Colonic mucosa (tissue), 4 donors: ENCODE data around the gene KRT13. TPM values are rescaled to one million over a fixed set of nuclear protein-coding genes. Genes with fewer than 3 reads are reported as not detected.

Experiments used
- DNase-seq: peaks from one replicate; pipeline ENCODE4 v3.0.0-alpha.2; 2020
- H3K27ac ChIP-seq: fragments of 200-600 bp; one replicate; pipeline ENCODE4 v1.8.0; 2021
- H3K27me3 ChIP-seq: fragments of 200-600 bp; one replicate; pipeline ENCODE4 v1.8.0; 2021
- H3K36me3 ChIP-seq: fragments of 200-600 bp; one replicate; pipeline ENCODE4 v1.8.0; 2021
- H3K4me1 ChIP-seq: fragments of 200-600 bp; one replicate; pipeline ENCODE4 v1.8.0; 2021; ENCODE audit warnings: mild to moderate bottlenecking
- H3K4me3 ChIP-seq: fragments of 200-600 bp; one replicate; pipeline ENCODE4 v1.8.0; 2021
- H3K9ac ChIP-seq, 2 donors: one replicate each; pipeline ENCODE4 v1.7.0; 2013; ENCODE audit warnings: control low read depth in 2 of 2, low read depth in 2 of 2, low read length in 2 of 2
- H3K9me3 ChIP-seq: fragments of 200-600 bp; one replicate; pipeline ENCODE4 v1.8.0; 2021
- intact Hi-C: fragments of 100-400 bp; cut with DNase I; formaldehyde crosslinking; loops from one replicate; pipeline ENCODE4 v1.14.1; 2022
- total RNA-seq, 2 donors: library from RNA; stranded (reverse); fragmentation: NEBNext Ultra II Directional in 1 of 2; extraction: Animal tissue kit (Norgen Biotek cat#: 25700) in 1 of 2; gene quantifications; one replicate each; pipeline ENCODE4 v1.2.1, GENCODE V29; 2021
- TF ChIP-seq, protein P1 (sequence below): fragments of 200-600 bp; IDR thresholded peaks from one replicate; pipeline ENCODE4 v1.8.0; 2022; ENCODE audit warnings: antibody characterized with exemption, mild to moderate bottlenecking
- donor health status: healthy.
- donor health status: DM: no; HTN: no; CAD: no.
- donor health status: DM: no; HTN: no; CAD: no.

The KRT13 gene
- total RNA-seq, 2 donors from 2014 or later = 0.25 TPM; not detected in 1

DNA sequence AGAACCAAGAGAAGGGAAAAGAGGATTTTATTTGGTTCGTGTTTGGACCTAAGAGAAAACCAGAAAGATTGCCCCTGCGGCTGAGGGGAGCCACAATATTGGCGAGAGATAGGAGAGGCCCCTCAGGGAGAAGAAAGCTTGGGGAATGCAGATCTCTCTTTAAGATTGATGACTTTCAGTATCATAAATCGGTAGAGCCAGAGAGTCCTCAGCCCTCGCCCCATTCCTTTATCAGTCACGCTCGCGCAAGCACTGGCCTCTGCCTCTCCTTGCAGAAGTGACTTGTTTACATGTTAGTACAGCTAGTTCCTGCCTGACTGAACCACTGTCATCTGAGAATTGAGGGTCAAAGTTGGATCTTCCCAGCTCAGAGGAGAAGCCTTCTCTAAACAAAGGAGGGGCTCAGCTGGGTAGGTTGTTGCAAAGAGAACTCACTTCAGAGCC is 44.2 kb upstream of the KRT13 start:
- TF ChIP-seq, protein P1, sequence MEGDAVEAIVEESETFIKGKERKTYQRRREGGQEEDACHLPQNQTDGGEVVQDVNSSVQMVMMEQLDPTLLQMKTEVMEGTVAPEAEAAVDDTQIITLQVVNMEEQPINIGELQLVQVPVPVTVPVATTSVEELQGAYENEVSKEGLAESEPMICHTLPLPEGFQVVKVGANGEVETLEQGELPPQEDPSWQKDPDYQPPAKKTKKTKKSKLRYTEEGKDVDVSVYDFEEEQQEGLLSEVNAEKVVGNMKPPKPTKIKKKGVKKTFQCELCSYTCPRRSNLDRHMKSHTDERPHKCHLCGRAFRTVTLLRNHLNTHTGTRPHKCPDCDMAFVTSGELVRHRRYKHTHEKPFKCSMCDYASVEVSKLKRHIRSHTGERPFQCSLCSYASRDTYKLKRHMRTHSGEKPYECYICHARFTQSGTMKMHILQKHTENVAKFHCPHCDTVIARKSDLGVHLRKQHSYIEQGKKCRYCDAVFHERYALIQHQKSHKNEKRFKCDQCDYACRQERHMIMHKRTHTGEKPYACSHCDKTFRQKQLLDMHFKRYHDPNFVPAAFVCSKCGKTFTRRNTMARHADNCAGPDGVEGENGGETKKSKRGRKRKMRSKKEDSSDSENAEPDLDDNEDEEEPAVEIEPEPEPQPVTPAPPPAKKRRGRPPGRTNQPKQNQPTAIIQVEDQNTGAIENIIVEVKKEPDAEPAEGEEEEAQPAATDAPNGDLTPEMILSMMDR = no peak
- H3K9ac ChIP-seq = peak overlapping the region in 1 of 2 donors; percentile 83
- DNase-seq = peak; percentile 78

DNA sequence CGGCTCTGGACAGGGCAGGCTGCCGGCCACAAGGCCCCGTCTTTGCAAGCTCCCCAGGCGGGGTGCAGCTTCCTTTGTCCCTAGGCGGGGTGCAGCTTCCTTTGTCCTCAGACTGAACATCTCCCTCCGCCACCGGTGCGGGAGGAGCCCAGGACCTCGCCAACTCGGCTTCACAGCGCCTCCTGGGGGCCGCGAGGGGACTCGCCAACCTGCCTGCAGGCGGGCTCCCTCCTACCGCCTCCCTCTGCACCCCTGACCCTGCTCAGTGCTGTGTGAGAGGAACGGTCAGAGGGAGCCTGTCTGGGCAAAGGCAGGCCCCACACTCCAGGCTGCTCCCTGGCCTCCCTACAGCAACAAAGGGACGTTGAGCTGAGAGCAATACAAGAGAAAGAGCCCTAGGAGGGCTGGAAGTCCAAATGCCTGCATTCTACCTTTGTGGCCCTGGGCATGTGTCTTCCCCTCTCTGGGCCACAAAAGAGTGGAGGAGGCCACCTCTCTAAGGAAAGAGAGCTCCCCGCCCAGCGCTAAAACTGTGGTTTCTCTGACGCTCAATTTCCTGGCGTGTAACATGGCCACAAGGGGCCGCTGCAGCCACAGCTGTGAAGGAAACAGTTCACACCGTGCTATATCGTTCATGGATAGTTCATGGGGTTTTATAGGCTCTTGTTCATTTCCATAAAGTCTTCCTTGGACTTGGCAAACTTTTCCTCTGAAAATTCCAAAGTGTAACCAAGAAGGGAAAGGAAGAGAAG is 43.6 kb upstream of the KRT13 start:
- no peaks in the 10 kb centered on the region for H3K9me3 ChIP-seq
- no peaks in the 10 kb centered on the region for H3K36me3 ChIP-seq
- H3K4me3 ChIP-seq = no peak overlapping the region
- peak overlapping the region; percentile 87 for H3K27ac ChIP-seq
- H3K4me1 ChIP-seq = peaks cover 23% of the 10 kb centered on the region
- TF ChIP-seq, protein P1 = peak; percentile 93
- H3K27me3 ChIP-seq = no peaks in the 10 kb centered on the region
- H3K9ac ChIP-seq = peak overlapping the region; percentile 67 to 83
- peak; percentile 93 for DNase-seq
- intact Hi-C loops = loop anchor here (2.0 to 5.0 kb wide), 4 partner anchors 62 to 640 kb away; partner anchors contain the start of gene KRT36

More for the DNA sequence above, 44.2 kb upstream of the KRT13 start:
- peak overlapping the region; percentile 87 for H3K27ac ChIP-seq
- no peaks in the 10 kb centered on the region for H3K9me3 ChIP-seq
- peaks cover 18% of the 10 kb centered on the region for H3K4me1 ChIP-seq
- no peaks in the 10 kb centered on the region for H3K27me3 ChIP-seq
- intact Hi-C loops = loop anchor here (2.0 to 5.0 kb wide), 4 partner anchors 62 to 641 kb away; partner anchors contain the start of gene KRT36
- H3K36me3 ChIP-seq = no peaks in the 10 kb centered on the region
- H3K4me3 ChIP-seq = no peak overlapping the region

DNA sequence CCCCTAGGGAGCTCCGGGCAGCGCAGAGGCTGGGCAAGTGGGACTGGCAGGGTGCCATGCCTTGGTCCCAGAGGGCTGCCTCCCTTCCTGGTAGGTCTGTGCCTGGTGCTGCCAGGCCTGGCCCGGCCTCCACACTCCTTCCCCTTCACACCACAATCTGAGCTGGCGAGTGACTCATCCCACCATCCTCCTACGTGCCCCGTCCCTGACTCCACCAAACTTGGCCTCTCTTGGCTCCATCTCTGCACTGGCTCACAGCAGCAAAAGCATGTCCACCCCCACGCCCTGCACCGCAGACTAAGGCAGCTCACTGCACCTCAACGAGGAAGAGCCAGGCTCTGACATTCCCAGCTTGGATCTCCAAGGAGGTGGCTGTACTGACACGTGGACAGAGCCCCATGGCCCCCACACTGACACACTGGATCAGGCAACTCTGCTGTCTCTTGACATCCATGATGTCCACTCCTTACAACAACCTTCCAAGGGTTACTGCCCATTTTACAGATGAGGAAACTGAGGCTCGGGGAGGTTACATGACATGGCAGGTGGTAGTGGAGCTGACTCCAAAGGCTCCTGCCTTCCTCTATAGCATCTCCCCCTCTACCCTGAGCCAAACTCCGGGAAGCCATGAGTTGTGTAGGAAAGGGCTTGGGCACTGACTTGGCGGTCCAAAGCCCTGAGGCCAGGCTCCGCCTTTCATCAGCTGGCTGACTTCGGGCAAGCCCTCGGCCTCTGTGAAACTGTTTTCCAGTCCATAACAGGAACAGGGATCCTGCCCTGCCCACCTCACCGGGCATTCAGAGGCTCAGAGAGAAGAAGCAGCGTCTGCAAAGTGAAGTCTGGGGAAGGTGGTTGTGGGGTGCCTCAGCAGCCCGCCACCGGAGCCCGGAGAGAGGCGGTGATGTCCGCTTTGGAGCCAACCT is 42.8 kb upstream of the KRT13 start:
- intact Hi-C loops = loop anchor here (2.0 to 5.0 kb wide), 4 partner anchors 61 to 639 kb away; partner anchors contain the start of gene KRT36
- Histone ChIP-seq H3K27ac (peak overlapping the region; percentile 87), H3K9me3 (no peaks in the 10 kb centered on the region), H3K4me1 (peaks cover 23% of the 10 kb centered on the region), H3K9ac (peak overlapping the region; percentile 67 to 83), H3K27me3 (no peaks in the 10 kb centered on the region), H3K4me3 (no peak overlapping the region), H3K36me3 (no peaks in the 10 kb centered on the region)
- TF ChIP-seq, protein P1 = no peak
- peak; percentile 75 for DNase-seq

DNA sequence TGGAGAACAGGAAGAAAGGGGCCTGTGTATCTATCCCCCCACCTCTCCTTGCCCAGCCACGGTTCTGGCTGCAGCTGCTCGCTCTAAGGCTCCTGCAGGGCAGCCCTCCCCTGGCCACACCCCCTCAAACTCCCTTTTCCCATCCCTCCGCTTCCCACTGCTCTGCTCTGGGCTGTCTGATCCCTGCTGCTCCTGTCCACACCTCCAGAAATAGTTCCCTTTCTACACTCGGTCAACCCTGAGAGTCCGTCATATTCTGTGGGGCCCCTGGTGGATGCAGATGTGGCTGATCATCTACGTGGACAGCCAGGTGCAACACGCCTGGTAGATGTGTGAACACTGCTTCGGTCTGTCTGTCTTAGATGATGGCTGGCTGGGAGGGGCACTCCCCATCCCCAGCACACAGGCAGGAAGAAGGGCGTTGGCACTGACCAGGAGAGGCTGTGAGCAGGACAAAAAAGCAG is 42.0 kb upstream of the KRT13 start:
- DNase-seq = no peak
- H3K9ac ChIP-seq = peak overlapping the region in 1 of 2 donors; percentile 83
- H3K27me3 ChIP-seq = no peaks in the 10 kb centered on the region
- no peaks in the 10 kb centered on the region for H3K9me3 ChIP-seq
- no peak overlapping the region for H3K4me3 ChIP-seq
- TF ChIP-seq, protein P1 = no peak
- H3K36me3 ChIP-seq = no peaks in the 10 kb centered on the region
- intact Hi-C loops = loop anchor here (5.0 kb wide), 3 partner anchors 60 to 115 kb away; partner anchors contain the start of gene KRT36
- H3K4me1 ChIP-seq = peaks cover 23% of the 10 kb centered on the region
- H3K27ac ChIP-seq = peak overlapping the region; percentile 87

DNA sequence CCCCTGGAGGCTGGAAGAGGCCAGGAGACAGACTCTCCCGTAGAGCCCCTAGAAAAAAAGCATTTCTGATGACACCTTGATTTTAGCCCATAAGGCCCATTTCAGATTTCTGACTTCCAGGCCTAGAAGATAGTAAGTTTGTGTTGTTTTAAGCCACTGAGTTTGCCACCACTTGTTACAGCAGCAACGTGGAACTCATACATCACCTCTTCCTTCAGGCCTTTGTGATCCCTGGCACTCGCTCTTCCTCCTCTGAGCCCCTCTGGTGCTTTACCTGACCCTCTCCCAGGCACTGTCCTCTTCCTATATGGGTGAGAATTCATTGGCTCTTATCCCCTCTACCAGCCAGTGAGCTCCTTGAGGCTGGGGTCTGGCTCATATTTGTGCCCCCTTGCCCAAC is 41.4 kb upstream of the KRT13 start:
- intact Hi-C loops = loop anchor here (5.0 kb wide), 3 partner anchors 60 to 115 kb away; partner anchors contain the start of gene KRT36
- no peak overlapping the region for H3K4me3 ChIP-seq
- TF ChIP-seq, protein P1 = no peak
- no peak for DNase-seq
- no peak overlapping the region for H3K9ac ChIP-seq
- no peaks in the 10 kb centered on the region for H3K9me3 ChIP-seq
- H3K4me1 ChIP-seq = peaks cover 23% of the 10 kb centered on the region
- no peaks in the 10 kb centered on the region for H3K27me3 ChIP-seq
- H3K27ac ChIP-seq = no peak overlapping the region
- no peaks in the 10 kb centered on the region for H3K36me3 ChIP-seq
